ENCODE measurements around the gene BRIP1.

Gene BRIP1

GRCh38 chr17:61714300-61714699 is 149.0 kb downstream of the BRIP1 start:
- no peak overlapping the region for H3K4me3 ChIP-seq (ENCODE audit: low read depth, low read length)
- no peak for TF ChIP-seq POLR2A (IDR thresholded peaks at IDR 0.05; ENCODE audit: extremely low read depth, insufficient read length)
- no peak for TF ChIP-seq MAX (IDR thresholded peaks at IDR 0.05; ENCODE audit: low read depth, low read length)
- TF ChIP-seq, protein P1, sequence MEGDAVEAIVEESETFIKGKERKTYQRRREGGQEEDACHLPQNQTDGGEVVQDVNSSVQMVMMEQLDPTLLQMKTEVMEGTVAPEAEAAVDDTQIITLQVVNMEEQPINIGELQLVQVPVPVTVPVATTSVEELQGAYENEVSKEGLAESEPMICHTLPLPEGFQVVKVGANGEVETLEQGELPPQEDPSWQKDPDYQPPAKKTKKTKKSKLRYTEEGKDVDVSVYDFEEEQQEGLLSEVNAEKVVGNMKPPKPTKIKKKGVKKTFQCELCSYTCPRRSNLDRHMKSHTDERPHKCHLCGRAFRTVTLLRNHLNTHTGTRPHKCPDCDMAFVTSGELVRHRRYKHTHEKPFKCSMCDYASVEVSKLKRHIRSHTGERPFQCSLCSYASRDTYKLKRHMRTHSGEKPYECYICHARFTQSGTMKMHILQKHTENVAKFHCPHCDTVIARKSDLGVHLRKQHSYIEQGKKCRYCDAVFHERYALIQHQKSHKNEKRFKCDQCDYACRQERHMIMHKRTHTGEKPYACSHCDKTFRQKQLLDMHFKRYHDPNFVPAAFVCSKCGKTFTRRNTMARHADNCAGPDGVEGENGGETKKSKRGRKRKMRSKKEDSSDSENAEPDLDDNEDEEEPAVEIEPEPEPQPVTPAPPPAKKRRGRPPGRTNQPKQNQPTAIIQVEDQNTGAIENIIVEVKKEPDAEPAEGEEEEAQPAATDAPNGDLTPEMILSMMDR (IDR thresholded peaks at IDR 0.05; ENCODE audit: low read depth, low read length) = no peak
- TF ChIP-seq MYC (IDR thresholded peaks at IDR 0.05; ENCODE audit: low read depth, low read length) = no peak
- no peak for DNase-seq (ENCODE audit: low read depth)

DNA sequence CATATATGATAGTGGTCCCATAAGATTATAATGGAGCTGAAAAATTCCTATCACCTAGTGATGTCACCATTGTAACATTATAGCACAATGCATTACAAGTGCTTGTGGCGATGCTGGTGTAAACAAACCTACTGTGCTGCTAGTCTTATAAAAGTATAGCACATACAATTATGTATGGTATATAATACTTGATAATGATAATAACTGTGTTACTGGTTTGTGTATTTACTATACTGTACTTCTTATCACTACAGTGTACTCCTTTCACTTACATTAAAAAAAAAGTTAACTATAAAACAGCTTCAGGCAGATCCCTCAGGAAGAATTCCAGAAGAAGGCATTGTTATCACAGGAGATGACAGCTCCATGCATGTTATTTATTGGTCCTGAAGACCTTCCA is 150.3 kb downstream of the BRIP1 start:
- TF ChIP-seq, protein P1 (IDR thresholded peaks at IDR 0.05; ENCODE audit: low read depth, low read length) = no peak
- no peak for TF ChIP-seq MAX (IDR thresholded peaks at IDR 0.05; ENCODE audit: low read depth, low read length)
- TF ChIP-seq POLR2A (IDR thresholded peaks at IDR 0.05; ENCODE audit: extremely low read depth, insufficient read length) = no peak
- no peak for TF ChIP-seq MYC (IDR thresholded peaks at IDR 0.05; ENCODE audit: low read depth, low read length)
- DNase-seq (ENCODE audit: low read depth) = no peak
- no peak overlapping the region for H3K4me3 ChIP-seq (ENCODE audit: low read depth, low read length)

- TF ChIP-seq MAX (IDR thresholded peaks at IDR 0.05; ENCODE audit: low read depth, low read length) (no peak), MYC (IDR thresholded peaks at IDR 0.05; ENCODE audit: low read depth, low read length) (no peak), POLR2A (IDR thresholded peaks at IDR 0.05; ENCODE audit: extremely low read depth, insufficient read length) (no peak)
- TF ChIP-seq, protein P1 (IDR thresholded peaks at IDR 0.05; ENCODE audit: low read depth, low read length) = no peak
- no peak for DNase-seq (ENCODE audit: low read depth)
- no peak overlapping the region for H3K4me3 ChIP-seq (ENCODE audit: low read depth, low read length)
Measured at GRCh38 chr17:61710546-61710945, 152.8 kb downstream of the BRIP1 start.

DNA sequence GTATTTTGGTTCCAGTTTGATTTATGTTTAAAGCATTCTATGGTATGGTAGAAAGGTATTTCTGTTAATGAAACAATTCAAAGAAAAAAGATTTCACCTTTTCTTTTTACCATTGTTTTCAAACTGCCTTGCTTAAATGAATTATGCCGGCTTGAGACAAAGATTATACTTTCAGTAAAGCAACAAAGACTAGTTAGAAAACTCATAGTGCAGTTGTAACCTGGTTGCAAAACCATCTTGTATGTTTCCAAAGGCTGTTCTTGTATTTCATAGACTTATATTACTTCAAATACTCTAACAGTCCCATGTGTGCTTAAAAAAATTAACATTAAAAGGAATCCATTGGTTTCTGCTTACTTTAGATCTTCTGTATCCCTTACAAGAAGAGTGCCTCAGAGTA is 153.8 kb downstream of the BRIP1 start:
- DNase-seq (ENCODE audit: low read depth) = no peak
- TF ChIP-seq MAX (IDR thresholded peaks at IDR 0.05; ENCODE audit: low read depth, low read length) = no peak
- TF ChIP-seq POLR2A (IDR thresholded peaks at IDR 0.05; ENCODE audit: extremely low read depth, insufficient read length) = no peak
- TF ChIP-seq, protein P1 (IDR thresholded peaks at IDR 0.05; ENCODE audit: low read depth, low read length) = no peak
- no peak for TF ChIP-seq MYC (IDR thresholded peaks at IDR 0.05; ENCODE audit: low read depth, low read length)
- no peak overlapping the region for H3K4me3 ChIP-seq (ENCODE audit: low read depth, low read length)

- TF ChIP-seq, protein P1 (IDR thresholded peaks at IDR 0.05; ENCODE audit: low read depth, low read length) = no peak
- TF ChIP-seq MYC (IDR thresholded peaks at IDR 0.05; ENCODE audit: low read depth, low read length) (no peak), POLR2A (IDR thresholded peaks at IDR 0.05; ENCODE audit: extremely low read depth, insufficient read length) (no peak), MAX (IDR thresholded peaks at IDR 0.05; ENCODE audit: low read depth, low read length) (no peak)
- H3K4me3 ChIP-seq (ENCODE audit: low read depth, low read length) = no peak overlapping the region
- no peak for DNase-seq (ENCODE audit: low read depth)
Measured at GRCh38 chr17:61704935-61705449, 158.3 kb downstream of the BRIP1 start.

Data from NB4 (cell line).